Measurements from ENCODE around the gene PHLDA3.
A peak's percentile ranks its signal among the peaks of the same experiment; 100 is the strongest.
"Not testable (repeated sequence)": the region's sequence is repeated elsewhere in the genome, so short reads cannot be mapped to it uniquely, and the experiment has no call there.

PHLDA3 gene

DNA sequence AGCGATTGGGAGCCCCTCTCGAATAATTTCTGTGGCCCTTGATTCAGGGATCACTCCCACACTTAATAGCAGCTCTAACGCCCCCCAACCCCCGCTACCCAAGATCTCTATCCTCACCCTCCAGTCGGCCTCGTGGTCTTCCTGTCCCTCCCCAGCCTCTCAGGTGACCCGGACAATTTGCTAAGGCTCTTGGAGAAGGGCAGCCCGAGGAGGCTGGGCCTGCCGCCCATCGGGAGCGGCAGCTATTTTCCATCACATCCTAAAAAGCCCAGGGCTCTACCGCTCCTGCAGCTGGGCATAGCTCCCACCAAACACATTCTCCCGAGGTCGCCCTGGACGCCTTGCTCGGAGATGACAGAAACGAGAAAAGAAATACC lies 12.0 kb upstream of the PHLDA3 start:
- Histone ChIP-seq H3K27ac (replicated peaks) (no peak overlapping the region), H3K27me3 (ENCODE audit: insufficient read depth, poor library complexity, severe bottlenecking) (peaks cover 14% of the 10 kb centered on the region), H3K4me3 (replicated peaks; ENCODE audit: insufficient read depth, low read length) (peak overlapping the region; percentile 34)
- DNase-seq (ENCODE audit: low read depth in 1 of 2, low spot score in 1 of 2): no peak
- TF ChIP-seq GABPA (IDR thresholded peaks at IDR 0.05; ENCODE audit: low read depth) (no peak), POLR2AphosphoS5 (IDR thresholded peaks at IDR 0.05; ENCODE audit: low read depth) (no peak), SPI1 (IDR thresholded peaks at IDR 0.05; ENCODE audit: borderline replicate concordance, low read depth) (no peak)
- TF ChIP-seq, protein P1, sequence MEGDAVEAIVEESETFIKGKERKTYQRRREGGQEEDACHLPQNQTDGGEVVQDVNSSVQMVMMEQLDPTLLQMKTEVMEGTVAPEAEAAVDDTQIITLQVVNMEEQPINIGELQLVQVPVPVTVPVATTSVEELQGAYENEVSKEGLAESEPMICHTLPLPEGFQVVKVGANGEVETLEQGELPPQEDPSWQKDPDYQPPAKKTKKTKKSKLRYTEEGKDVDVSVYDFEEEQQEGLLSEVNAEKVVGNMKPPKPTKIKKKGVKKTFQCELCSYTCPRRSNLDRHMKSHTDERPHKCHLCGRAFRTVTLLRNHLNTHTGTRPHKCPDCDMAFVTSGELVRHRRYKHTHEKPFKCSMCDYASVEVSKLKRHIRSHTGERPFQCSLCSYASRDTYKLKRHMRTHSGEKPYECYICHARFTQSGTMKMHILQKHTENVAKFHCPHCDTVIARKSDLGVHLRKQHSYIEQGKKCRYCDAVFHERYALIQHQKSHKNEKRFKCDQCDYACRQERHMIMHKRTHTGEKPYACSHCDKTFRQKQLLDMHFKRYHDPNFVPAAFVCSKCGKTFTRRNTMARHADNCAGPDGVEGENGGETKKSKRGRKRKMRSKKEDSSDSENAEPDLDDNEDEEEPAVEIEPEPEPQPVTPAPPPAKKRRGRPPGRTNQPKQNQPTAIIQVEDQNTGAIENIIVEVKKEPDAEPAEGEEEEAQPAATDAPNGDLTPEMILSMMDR (IDR thresholded peaks at IDR 0.05; ENCODE audit: insufficient read depth, low read length): no peak
- TF ChIP-seq, protein P2, sequence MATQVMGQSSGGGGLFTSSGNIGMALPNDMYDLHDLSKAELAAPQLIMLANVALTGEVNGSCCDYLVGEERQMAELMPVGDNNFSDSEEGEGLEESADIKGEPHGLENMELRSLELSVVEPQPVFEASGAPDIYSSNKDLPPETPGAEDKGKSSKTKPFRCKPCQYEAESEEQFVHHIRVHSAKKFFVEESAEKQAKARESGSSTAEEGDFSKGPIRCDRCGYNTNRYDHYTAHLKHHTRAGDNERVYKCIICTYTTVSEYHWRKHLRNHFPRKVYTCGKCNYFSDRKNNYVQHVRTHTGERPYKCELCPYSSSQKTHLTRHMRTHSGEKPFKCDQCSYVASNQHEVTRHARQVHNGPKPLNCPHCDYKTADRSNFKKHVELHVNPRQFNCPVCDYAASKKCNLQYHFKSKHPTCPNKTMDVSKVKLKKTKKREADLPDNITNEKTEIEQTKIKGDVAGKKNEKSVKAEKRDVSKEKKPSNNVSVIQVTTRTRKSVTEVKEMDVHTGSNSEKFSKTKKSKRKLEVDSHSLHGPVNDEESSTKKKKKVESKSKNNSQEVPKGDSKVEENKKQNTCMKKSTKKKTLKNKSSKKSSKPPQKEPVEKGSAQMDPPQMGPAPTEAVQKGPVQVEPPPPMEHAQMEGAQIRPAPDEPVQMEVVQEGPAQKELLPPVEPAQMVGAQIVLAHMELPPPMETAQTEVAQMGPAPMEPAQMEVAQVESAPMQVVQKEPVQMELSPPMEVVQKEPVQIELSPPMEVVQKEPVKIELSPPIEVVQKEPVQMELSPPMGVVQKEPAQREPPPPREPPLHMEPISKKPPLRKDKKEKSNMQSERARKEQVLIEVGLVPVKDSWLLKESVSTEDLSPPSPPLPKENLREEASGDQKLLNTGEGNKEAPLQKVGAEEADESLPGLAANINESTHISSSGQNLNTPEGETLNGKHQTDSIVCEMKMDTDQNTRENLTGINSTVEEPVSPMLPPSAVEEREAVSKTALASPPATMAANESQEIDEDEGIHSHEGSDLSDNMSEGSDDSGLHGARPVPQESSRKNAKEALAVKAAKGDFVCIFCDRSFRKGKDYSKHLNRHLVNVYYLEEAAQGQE (IDR thresholded peaks at IDR 0.05; ENCODE audit: insufficient replicate concordance, low read depth): no peak

DNA sequence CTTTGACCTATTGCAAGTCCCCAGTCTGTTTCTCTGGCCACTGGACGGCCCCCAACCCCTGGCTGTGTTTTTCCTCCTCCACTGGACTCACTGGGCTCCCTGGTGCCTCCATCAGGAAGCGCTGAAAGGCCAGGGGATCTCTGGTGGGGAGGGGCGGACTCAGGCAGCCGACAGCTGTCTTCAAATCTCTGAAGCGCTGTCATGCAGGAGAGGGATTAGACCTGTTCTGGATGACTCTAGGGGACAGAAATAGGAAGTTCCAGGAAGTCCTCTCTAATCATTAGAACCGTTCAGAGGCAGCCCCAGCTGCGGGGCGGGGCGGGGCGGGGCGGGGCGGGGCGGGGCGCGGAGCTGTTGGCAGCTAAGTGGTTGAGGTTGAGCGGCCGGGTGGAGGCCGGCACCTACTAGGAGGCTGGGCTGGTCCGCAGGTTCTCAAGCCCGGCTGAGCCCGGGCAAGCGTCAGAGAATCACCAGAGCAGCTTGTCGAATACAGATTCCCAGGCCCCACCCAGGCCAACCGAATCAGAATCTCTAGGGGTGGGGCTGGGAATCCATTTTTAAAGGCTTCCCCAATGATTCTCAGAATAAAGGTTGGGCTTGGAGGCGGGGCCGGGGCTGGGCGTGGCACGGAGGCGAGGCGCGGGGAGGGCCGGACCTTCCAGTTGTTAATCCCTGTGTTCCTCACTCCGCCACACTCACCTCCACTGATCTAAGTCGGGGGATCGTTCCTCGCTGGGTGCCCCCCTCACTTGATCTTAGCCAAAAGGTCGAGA lies 11.4 kb upstream of the PHLDA3 start:
- Histone ChIP-seq H3K27ac (replicated peaks) (no peak overlapping the region), H3K27me3 (ENCODE audit: insufficient read depth, poor library complexity, severe bottlenecking) (peaks cover 14% of the 10 kb centered on the region), H3K4me3 (replicated peaks; ENCODE audit: insufficient read depth, low read length) (peak overlapping the region; percentile 34)
- TF ChIP-seq POLR2AphosphoS5 (IDR thresholded peaks at IDR 0.05; ENCODE audit: low read depth): no peak
- TF ChIP-seq, protein P1 (IDR thresholded peaks at IDR 0.05; ENCODE audit: insufficient read depth, low read length): no peak
- TF ChIP-seq, protein P2 (IDR thresholded peaks at IDR 0.05; ENCODE audit: insufficient replicate concordance, low read depth): no peak
- TF ChIP-seq SPI1 (IDR thresholded peaks at IDR 0.05; ENCODE audit: borderline replicate concordance, low read depth): no peak
- TF ChIP-seq GABPA (IDR thresholded peaks at IDR 0.05; ENCODE audit: low read depth): no peak
- peak in 1 of 2 experiments; percentile 24 for DNase-seq (ENCODE audit: low read depth in 1 of 2, low spot score in 1 of 2)

DNA sequence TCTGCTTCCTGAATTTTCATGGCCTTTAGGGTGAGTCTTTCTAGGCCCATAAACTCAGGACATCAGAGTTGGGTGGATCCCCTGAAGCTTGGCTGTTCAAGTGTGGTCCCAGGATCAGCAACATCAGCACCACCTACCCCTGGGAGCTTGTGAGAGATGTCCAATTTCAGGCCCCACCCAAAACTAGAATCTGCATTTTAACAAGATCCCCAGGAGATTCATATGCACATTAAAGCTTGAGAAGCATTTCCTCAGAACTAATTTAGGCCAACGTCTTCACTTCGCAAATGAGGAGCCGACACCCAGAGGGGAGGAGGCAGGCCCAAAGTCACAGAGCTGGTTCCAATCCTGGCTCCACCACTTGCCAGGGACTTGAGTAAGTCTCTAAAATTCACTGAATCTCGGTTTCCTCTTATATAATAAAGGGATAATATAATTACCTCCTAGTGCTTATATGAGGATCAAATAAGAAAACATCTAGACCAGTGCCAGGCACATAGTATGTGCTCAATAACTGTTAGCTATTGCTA lies 10.3 kb upstream of the PHLDA3 start:
- Histone ChIP-seq H3K27me3 (ENCODE audit: insufficient read depth, poor library complexity, severe bottlenecking) (peaks cover 14% of the 10 kb centered on the region), H3K4me3 (replicated peaks; ENCODE audit: insufficient read depth, low read length) (no peak overlapping the region), H3K27ac (replicated peaks) (no peak overlapping the region)
- no peak for DNase-seq (ENCODE audit: low read depth in 1 of 2, low spot score in 1 of 2)
- TF ChIP-seq SPI1 (IDR thresholded peaks at IDR 0.05; ENCODE audit: borderline replicate concordance, low read depth) (no peak), GABPA (IDR thresholded peaks at IDR 0.05; ENCODE audit: low read depth) (no peak), POLR2AphosphoS5 (IDR thresholded peaks at IDR 0.05; ENCODE audit: low read depth) (no peak)
- TF ChIP-seq, protein P1 (IDR thresholded peaks at IDR 0.05; ENCODE audit: insufficient read depth, low read length): no peak
- TF ChIP-seq, protein P2 (IDR thresholded peaks at IDR 0.05; ENCODE audit: insufficient replicate concordance, low read depth): no peak

DNA sequence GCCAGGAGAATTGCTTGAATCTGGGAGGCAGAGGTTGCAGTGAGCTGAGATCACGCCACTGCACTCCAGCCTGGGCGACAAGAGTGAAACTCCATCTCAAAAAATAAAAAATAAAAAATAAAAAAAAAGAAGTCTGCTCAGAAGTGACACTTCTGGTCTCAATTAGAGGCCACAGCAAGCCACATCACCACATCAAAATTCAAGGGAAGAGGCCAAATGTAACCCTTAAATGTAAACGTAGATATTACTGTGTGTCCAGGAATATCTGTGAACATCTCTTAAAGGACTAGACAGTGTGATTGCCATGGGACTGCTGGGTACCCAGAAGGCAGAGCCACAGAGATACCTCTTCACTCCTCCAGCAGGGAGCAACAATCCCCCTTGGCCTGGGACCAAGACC lies 9.7 kb upstream of the PHLDA3 start:
- peaks cover 16% of the 10 kb centered on the region for H3K27me3 ChIP-seq (ENCODE audit: insufficient read depth, poor library complexity, severe bottlenecking)
- not testable (repeated sequence) for DNase-seq (ENCODE audit: low read depth in 1 of 2, low spot score in 1 of 2); H3K4me3 ChIP-seq (replicated peaks; ENCODE audit: insufficient read depth, low read length); H3K27ac ChIP-seq (replicated peaks)

Measured in HL-60 (cell line).